Endothelial cell of umbilical vein (primary cell): ENCODE data around the gene MECR. TPM values are rescaled to one million over a fixed set of nuclear protein-coding genes. Genes with fewer than 3 reads are reported as not detected.

Experiments
- BruUV-seq: library from RNA; stranded (reverse); fragments of 400-500 nt; replicated peaks from 2 replicates; lab custom pipeline; 2021; lab: Mats Ljungman, UMichigan
- CTCF ChIA-PET: fragments of 300-600, 350-600 bp; sonication (Branson Sonifier 250); formaldehyde crosslinking; loops from one replicate; lab custom pipeline; 2021; ENCODE audit warnings: antibody characterized with exemption, inconsistent platforms; lab: Charles Lee
- POLR2A ChIA-PET: fragments of 300-600, 350-600 bp; sonication (Branson Sonifier 250); formaldehyde crosslinking; loops from one replicate; lab custom pipeline; 2021; ENCODE audit warnings: antibody characterized with exemption, inconsistent platforms; lab: Charles Lee
- DNase-seq: peaks from one replicate; pipeline ENCODE4 v3.0.0-alpha.2; 2011; ENCODE audit warnings: low read depth, low spot score
- FAIRE-seq: peaks from 2 replicates; lab custom pipeline; 2011; peaks lifted over from hg19 to GRCh38; lab: Jason Lieb, UNC
- H2AFZ ChIP-seq: 2 replicates; pipeline ENCODE4 v1.6.0; 2012; ENCODE audit warnings: low read depth, low read length, control low read depth, inconsistent platforms
- H3K27ac ChIP-seq: 2 replicates; pipeline ENCODE4 v1.5.1; 2011; ENCODE audit warnings: low read depth, mild to moderate bottlenecking, control low read depth, low read length, moderate library complexity; ENCODE audit not compliant: insufficient read depth
- H3K27me3 ChIP-seq, 2 experiments: 2 replicates each; pipeline versions ENCODE4 v1.6.0 to v1.6.1; 2011; ENCODE audit warnings: low read length in 2 of 2, mixed read lengths in 1 of 2; ENCODE audit not compliant: control insufficient read depth in 2 of 2, insufficient read depth in 2 of 2
- H3K36me3 ChIP-seq, 2 experiments: 2 replicates in 1 of 2; 3 replicates in 1 of 2; pipeline ENCODE4 v1.5.1; 2011; ENCODE audit warnings: low read length in 2 of 2, mild to moderate bottlenecking in 1 of 2, moderate library complexity in 1 of 2; ENCODE audit not compliant: control insufficient read depth in 2 of 2, insufficient read depth in 2 of 2; ENCODE audit errors: extremely low read depth in 1 of 2
- H3K4me1 ChIP-seq: 3 replicates; pipeline ENCODE4 v1.5.1; 2011; ENCODE audit warnings: mild to moderate bottlenecking, low read length; ENCODE audit not compliant: control insufficient read depth, insufficient read depth; ENCODE audit errors: extremely low read depth
- H3K4me2 ChIP-seq: 2 replicates; pipeline ENCODE4 v1.6.1; 2011; ENCODE audit warnings: low read length, control low read depth, mixed read lengths; ENCODE audit not compliant: insufficient read depth
- H3K4me3 ChIP-seq, 3 experiments: fragments of 200-600 bp in 1 of 3; sonication (generic), shearing (Covaris generic) in 1 of 3; replicated peaks in 1 of 3; 2 replicates each; pipeline ENCODE4 v1.5.1; 2011 to 2016; ENCODE audit warnings: control low read depth in 3 of 3, low read length in 3 of 3, mild to moderate bottlenecking in 2 of 3, inconsistent platforms in 1 of 3, low read depth in 1 of 3, moderate library complexity in 1 of 3; ENCODE audit not compliant: insufficient read depth in 1 of 3
- H3K79me2 ChIP-seq: 2 replicates; pipeline ENCODE4 v1.6.0; 2012; ENCODE audit warnings: low read length, inconsistent platforms; ENCODE audit not compliant: control insufficient read depth, insufficient read depth
- H3K9ac ChIP-seq: replicated peaks from 2 replicates; pipeline ENCODE3; 2011; ENCODE audit warnings: low read length, control low read depth; ENCODE audit not compliant: insufficient read depth; ENCODE audit errors: extremely low read depth
- H3K9me1 ChIP-seq: replicated peaks from 3 replicates; pipeline ENCODE4 v1.6.0; 2011; ENCODE audit warnings: mild to moderate bottlenecking, low read length; ENCODE audit not compliant: control insufficient read depth, insufficient read depth; ENCODE audit errors: extremely low read depth
- H3K9me3 ChIP-seq: replicated peaks from 2 replicates; pipeline ENCODE4 v1.5.1; 2012; ENCODE audit warnings: low read length, inconsistent platforms; ENCODE audit not compliant: control insufficient read depth, insufficient read depth
- H4K20me1 ChIP-seq: replicated peaks from 2 replicates; pipeline ENCODE3; 2011; ENCODE audit warnings: mild to moderate bottlenecking, low read length; ENCODE audit not compliant: control insufficient read depth, insufficient read depth; ENCODE audit errors: extremely low read depth
- EZH2 ChIP-seq: IDR thresholded peaks from 2 replicates; pipeline ENCODE4 v1.6.1; 2012; ENCODE audit warnings: borderline replicate concordance, low read depth, mild to moderate bottlenecking, moderate library complexity, low read length, inconsistent platforms; ENCODE audit not compliant: severe bottlenecking
- FOS ChIP-seq: IDR thresholded peaks from 2 replicates; pipeline ENCODE4 v1.6.1; 2011; ENCODE audit warnings: mild to moderate bottlenecking, low read length, moderate library complexity, borderline replicate concordance; ENCODE audit not compliant: insufficient read depth
- GATA2 ChIP-seq: IDR thresholded peaks from 2 replicates; pipeline ENCODE4 v1.7.0; 2011; ENCODE audit warnings: low read depth, mild to moderate bottlenecking, moderate library complexity, mixed read lengths, low read length; ENCODE audit not compliant: insufficient read length, insufficient read depth
- JUN ChIP-seq: IDR thresholded peaks from 2 replicates; pipeline ENCODE4 v1.6.1; 2011; ENCODE audit warnings: borderline replicate concordance, low read depth; ENCODE audit not compliant: insufficient read length, insufficient read depth
- MAX ChIP-seq: IDR thresholded peaks from 2 replicates; pipeline ENCODE4 v1.6.1; 2011; ENCODE audit not compliant: insufficient read depth, insufficient read length
- MYC ChIP-seq: IDR thresholded peaks from one replicate; pipeline ENCODE4 v1.6.1; 2011; ENCODE audit warnings: mild to moderate bottlenecking, low read depth, low read length
- POLR2A ChIP-seq: IDR thresholded peaks from 2 replicates; pipeline ENCODE4 v1.6.1; 2012; ENCODE audit warnings: low read depth, mild to moderate bottlenecking, control low read depth, low read length
- POLR2AphosphoS5 ChIP-seq: IDR thresholded peaks from 2 replicates; pipeline ENCODE4 v1.6.1; 2012; ENCODE audit warnings: low read depth, mild to moderate bottlenecking, control low read depth, low read length, moderate library complexity; ENCODE audit not compliant: insufficient read depth
- dilution Hi-C: fragments of 300-500 bp; cut with MboI; formaldehyde crosslinking; loops from one replicate; pipeline ENCODE4 v1.15.0; 2019; ENCODE audit warnings: low sequenced_read_pairs; ENCODE audit not compliant: extremely low pct_ligation_motif_present
- intact Hi-C: fragments of 100-400 bp; cut with micrococcal nuclease; formaldehyde crosslinking; loops from one replicate; pipeline ENCODE4 v1.10.0; 2022
- polyA plus RNA-seq, 4 experiments: library from polyadenylated mRNA; depleted of rRNA in 3 of 4; stranded (reverse) in 3 of 4; unstranded in 1 of 4; fragments of >200 nt; gene quantifications; 2 replicates each; pipeline versions ENCODE4 v1.2.1 to v1.2.3, GENCODE V29; 2011 to 2012; ENCODE audit warnings: missing spikeins in 1 of 4
- total RNA-seq: library from RNA; stranded (reverse); gene quantifications from 2 replicates; pipeline ENCODE4 v1.2.3, GENCODE V29; 2021
- TF ChIP-seq, protein P1 (sequence below), 2 donors: IDR thresholded peaks; 1 replicate in 1 of 2; 2 replicates in 1 of 2; pipeline ENCODE4 v1.5.1; 2011; ENCODE audit warnings: low read length in 2 of 2, mild to moderate bottlenecking in 2 of 2, moderate library complexity in 2 of 2, control low read depth in 1 of 2, inconsistent platforms in 1 of 2, low read depth in 1 of 2; ENCODE audit not compliant: insufficient read depth in 1 of 2; ENCODE audit errors: extremely low read depth in 1 of 2

Gene MECR
- total and polyA plus RNA-seq, 2 donors (not counting 3 experiments of a cell fraction or from before 2014, with no cell fraction given): 24.6 to 30.1 TPM

DNA sequence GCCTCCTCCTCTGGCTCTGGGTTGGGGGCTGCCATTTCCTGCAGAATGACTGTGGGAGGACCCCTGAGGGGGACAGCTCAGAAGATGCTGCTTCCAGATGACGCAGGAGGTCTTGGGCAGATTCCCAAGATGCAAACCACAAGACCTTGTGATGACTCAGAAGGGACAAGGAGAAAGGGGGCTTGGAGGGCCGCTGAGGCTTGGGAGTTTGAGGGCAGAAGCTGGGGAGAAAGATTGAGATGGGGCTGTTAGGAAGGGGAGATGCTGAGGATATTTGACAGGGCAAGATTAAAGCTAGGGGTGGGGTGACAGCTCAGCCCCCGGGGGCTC is 13.1 kb upstream of the MECR start:
- FAIRE-seq (no peak), DNase-seq (no peak)
- dilution Hi-C loops: loop anchor here (25.0 kb wide), 1 partner anchor 843 kb away; no protein-coding TSS in a partner anchor
- no TSS peak for BruUV-seq
- intact Hi-C loops: no loop called here
- Histone ChIP-seq H3K79me2 (no peaks in the 10 kb centered on the region), H4K20me1 (no peaks in the 10 kb centered on the region), H3K9me3 (no peaks in the 10 kb centered on the region), H3K27me3 (peaks cover 9 to 13% of the 10 kb centered on the region in 2 experiments), H3K9me1 (no peaks in the 10 kb centered on the region), H3K4me3 (no peak overlapping the region), H2AFZ (no peak overlapping the region), H3K27ac (no peak overlapping the region), H3K4me2 (no peak overlapping the region), H3K36me3 (no peaks in the 10 kb centered on the region), H3K4me1 (no peaks in the 10 kb centered on the region), H3K9ac (no peak overlapping the region)
- TF ChIP-seq POLR2AphosphoS5: no peak
- TF ChIP-seq EZH2: no peak
- TF ChIP-seq, protein P1, sequence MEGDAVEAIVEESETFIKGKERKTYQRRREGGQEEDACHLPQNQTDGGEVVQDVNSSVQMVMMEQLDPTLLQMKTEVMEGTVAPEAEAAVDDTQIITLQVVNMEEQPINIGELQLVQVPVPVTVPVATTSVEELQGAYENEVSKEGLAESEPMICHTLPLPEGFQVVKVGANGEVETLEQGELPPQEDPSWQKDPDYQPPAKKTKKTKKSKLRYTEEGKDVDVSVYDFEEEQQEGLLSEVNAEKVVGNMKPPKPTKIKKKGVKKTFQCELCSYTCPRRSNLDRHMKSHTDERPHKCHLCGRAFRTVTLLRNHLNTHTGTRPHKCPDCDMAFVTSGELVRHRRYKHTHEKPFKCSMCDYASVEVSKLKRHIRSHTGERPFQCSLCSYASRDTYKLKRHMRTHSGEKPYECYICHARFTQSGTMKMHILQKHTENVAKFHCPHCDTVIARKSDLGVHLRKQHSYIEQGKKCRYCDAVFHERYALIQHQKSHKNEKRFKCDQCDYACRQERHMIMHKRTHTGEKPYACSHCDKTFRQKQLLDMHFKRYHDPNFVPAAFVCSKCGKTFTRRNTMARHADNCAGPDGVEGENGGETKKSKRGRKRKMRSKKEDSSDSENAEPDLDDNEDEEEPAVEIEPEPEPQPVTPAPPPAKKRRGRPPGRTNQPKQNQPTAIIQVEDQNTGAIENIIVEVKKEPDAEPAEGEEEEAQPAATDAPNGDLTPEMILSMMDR (IDR thresholded peaks at IDR 0.05; ENCODE audit: extremely low read depth in 1 of 2, insufficient read depth in 1 of 2, low read depth in 1 of 2, low read length in 2 of 2): no peak
- TF ChIP-seq GATA2: no peak
- no peak for TF ChIP-seq JUN
- TF ChIP-seq MYC: no peak
- TF ChIP-seq MAX: no peak
- TF ChIP-seq FOS: no peak
- TF ChIP-seq POLR2A: no peak
- ChIA-PET POLR2A (no interaction called here), CTCF (interaction anchor here (1.2 to 3.6 kb wide), 3 partner anchors 88 to 1464 kb away, joined by 3 to 24 read pairs (median 5); no protein-coding TSS in a partner anchor)
